HG03432 (cell line): ENCODE data around the gene KISS1.

Source experiments
- ATAC-seq: cut with Tn5 transposase; IDR thresholded peaks from one replicate; pipeline ENCODE4 v1.9.1; 2021; ENCODE audit warnings: mild to moderate bottlenecking, moderate library complexity; ENCODE audit not compliant: unreplicated experiment

Gene KISS1

GRCh38 chr1:204219971-204220616 lies 23.8 kb upstream of the KISS1 start:
- ATAC-seq: no peak

- no peak for ATAC-seq
Observed at GRCh38 chr1:204218552-204218951, 22.3 kb upstream of the KISS1 start.

- ATAC-seq: no peak
Observed at GRCh38 chr1:204217648-204218000, 21.3 kb upstream of the KISS1 start.

GRCh38 chr1:204216880-204217647 lies 20.8 kb upstream of the KISS1 start:
- no peak for ATAC-seq

GRCh38 chr1:204216236-204216635 lies 19.9 kb upstream of the KISS1 start:
- ATAC-seq: no peak

- peak; percentile 73 for ATAC-seq
Observed at GRCh38 chr1:204213668-204214662, 17.7 kb upstream of the KISS1 start, which contains the start of gene GOLT1A. Gene GOLT1A, minus strand, starts transcription at chr1:204213988. Its CDS starts 82 bp downstream, at chr1:204213906.

GRCh38 chr1:204212715-204213114 lies 16.4 kb upstream of the KISS1 start:
- ATAC-seq: no peak

GRCh38 chr1:204211046-204211445 lies 14.8 kb upstream of the KISS1 start:
- no peak for ATAC-seq

- ATAC-seq: no peak
Observed at GRCh38 chr1:204207136-204207616, 10.9 kb upstream of the KISS1 start.

GRCh38 chr1:204206121-204206520 lies 9.8 kb upstream of the KISS1 start:
- no peak for ATAC-seq

- ATAC-seq: no peak
Observed at GRCh38 chr1:204205486-204205885, 9.2 kb upstream of the KISS1 start.

GRCh38 chr1:204204944-204205343 lies 8.7 kb upstream of the KISS1 start:
- ATAC-seq: no peak

- ATAC-seq: no peak
Observed at GRCh38 chr1:204203206-204203767, 7.0 kb upstream of the KISS1 start.

GRCh38 chr1:204202481-204202880 lies 6.2 kb upstream of the KISS1 start:
- no peak for ATAC-seq

GRCh38 chr1:204201348-204202040 lies 5.2 kb upstream of the KISS1 start:
- no peak for ATAC-seq

GRCh38 chr1:204199579-204199978 lies 3.3 kb upstream of the KISS1 start:
- no peak for ATAC-seq

- ATAC-seq: no peak
Observed at GRCh38 chr1:204198348-204199340, 2.4 kb upstream of the KISS1 start.

GRCh38 chr1:204197068-204197467 lies 777 bp upstream of the KISS1 start:
- no peak for ATAC-seq

- ATAC-seq: no peak
Observed at GRCh38 chr1:204194771-204195170, 1.5 kb downstream of the KISS1 start.
